Measurements from ENCODE around the gene GNG7.

DNA sequence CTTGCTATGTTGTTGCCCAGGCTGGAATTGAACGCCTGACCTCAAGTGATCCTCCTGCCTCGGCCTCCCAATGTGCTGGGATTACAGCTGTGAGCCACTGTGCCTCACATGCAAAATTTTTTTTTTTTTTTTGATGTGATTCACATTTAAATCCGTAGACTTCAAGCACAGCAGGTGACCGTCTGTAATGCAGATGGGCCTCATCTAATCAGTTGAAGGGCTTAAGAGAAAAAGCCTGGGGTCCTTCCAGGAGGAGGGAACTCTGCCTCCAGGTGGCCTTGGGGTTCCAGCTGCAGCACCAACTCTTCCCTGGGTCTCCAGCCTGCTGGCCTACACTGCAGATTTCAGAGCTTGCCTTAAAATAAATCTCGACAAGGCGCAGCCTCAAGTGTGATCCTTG lies 183.0 kb downstream of the GNG7 start:
- no peak for TF ChIP-seq SP1 (IDR thresholded peaks at IDR 0.05)
- no peak for TF ChIP-seq HDGF (IDR thresholded peaks at IDR 0.05; ENCODE audit: borderline replicate concordance)
- TF ChIP-seq FOXM1 (IDR thresholded peaks at IDR 0.05; ENCODE audit: borderline replicate concordance), result no peak
- no peak for TF ChIP-seq PKNOX1 (IDR thresholded peaks at IDR 0.05)
- no peak for TF ChIP-seq NFRKB (IDR thresholded peaks at IDR 0.05)
- TF ChIP-seq ELF4 (IDR thresholded peaks at IDR 0.05), result no peak
- no peak for TF ChIP-seq LEF1 (IDR thresholded peaks at IDR 0.05; ENCODE audit: borderline replicate concordance)
- TF ChIP-seq BHLHE40 (IDR thresholded peaks at IDR 0.05; ENCODE audit: borderline replicate concordance), result no peak
